Vagina (tissue), 2 donors: ENCODE results near the gene MTMR3.

Source experiments
- CTCF ChIP-seq, 3 experiments: fragments of 450-650 bp in 2 of 3; fragments of 200-600 bp in 1 of 3; sonication (generic) in 1 of 3; IDR thresholded peaks; one replicate each; pipeline ENCODE4 v1.5.1; 2017 to 2019; ENCODE audit warnings: antibody characterized with exemption in 3 of 3, mild to moderate bottlenecking in 2 of 3, moderate library complexity in 2 of 3
- POLR2AphosphoS5 ChIP-seq, 2 donors: sonication (generic); formaldehyde crosslinking; IDR thresholded peaks; one replicate each; pipeline ENCODE4 v1.9.0; 2017; ENCODE audit warnings: antibody characterized with exemption in 2 of 2, mild to moderate bottlenecking in 2 of 2, low read depth in 1 of 2; ENCODE audit not compliant: insufficient read depth in 1 of 2

- TF ChIP-seq CTCF (IDR thresholded peaks at IDR 0.05), result no peak
- no peak for TF ChIP-seq POLR2AphosphoS5 (IDR thresholded peaks at IDR 0.05; ENCODE audit: insufficient read depth in 1 of 2, low read depth in 1 of 2)
Measured at GRCh38 chr22:30002861-30003486, 120.0 kb downstream of the MTMR3 start.
